WTC11 (cell line): ENCODE results near the gene KCND3.

Experiments used
- CBFB ChIP-seq: sonication (generic); formaldehyde crosslinking; IDR thresholded peaks from 2 replicates; pipeline ENCODE4 v1.8.1; 2022; ENCODE audit warnings: mild to moderate bottlenecking, low read depth, missing genetic modification reagents
- ELF4 ChIP-seq: sonication (generic); formaldehyde crosslinking; IDR thresholded peaks from 2 replicates; pipeline ENCODE4 v1.8.1; 2022; ENCODE audit warnings: low read depth, mild to moderate bottlenecking, moderate library complexity, missing genetic modification reagents
- GABPB1 ChIP-seq: sonication (generic); formaldehyde crosslinking; IDR thresholded peaks from 2 replicates; pipeline ENCODE4 v1.8.1; 2023; ENCODE audit warnings: mild to moderate bottlenecking, missing genetic modification reagents
- JUN ChIP-seq: sonication (generic); formaldehyde crosslinking; IDR thresholded peaks from 2 replicates; pipeline ENCODE4 v1.8.0; 2023; ENCODE audit warnings: mild to moderate bottlenecking, missing genetic modification reagents
- NR3C1 ChIP-seq: sonication (generic); formaldehyde crosslinking; conservative IDR thresholded peaks from 2 replicates; pipeline ENCODE4 v1.8.1; 2023; ENCODE audit warnings: low read depth, mild to moderate bottlenecking, missing genetic modification reagents
- TCF7 ChIP-seq: sonication (generic); formaldehyde crosslinking; IDR thresholded peaks from 2 replicates; pipeline ENCODE4 v1.8.0; 2022; ENCODE audit warnings: mild to moderate bottlenecking, low read depth, missing genetic modification reagents, moderate library complexity
- ZNF138 ChIP-seq: sonication (generic); formaldehyde crosslinking; conservative IDR thresholded peaks from 2 replicates; pipeline ENCODE4 v1.8.1; 2022; ENCODE audit warnings: mild to moderate bottlenecking, moderate library complexity, missing genetic modification reagents
- TF ChIP-seq, protein P1 (sequence below): sonication (generic); formaldehyde crosslinking; IDR thresholded peaks from 2 replicates; pipeline ENCODE4 v1.8.0; 2022; ENCODE audit warnings: mild to moderate bottlenecking, missing genetic modification reagents
- TF ChIP-seq, protein P2 (sequence below): fragments of 200-600 bp; IDR thresholded peaks from 2 replicates; pipeline ENCODE4 v1.8.0; 2022; ENCODE audit warnings: antibody characterized with exemption

DNA sequence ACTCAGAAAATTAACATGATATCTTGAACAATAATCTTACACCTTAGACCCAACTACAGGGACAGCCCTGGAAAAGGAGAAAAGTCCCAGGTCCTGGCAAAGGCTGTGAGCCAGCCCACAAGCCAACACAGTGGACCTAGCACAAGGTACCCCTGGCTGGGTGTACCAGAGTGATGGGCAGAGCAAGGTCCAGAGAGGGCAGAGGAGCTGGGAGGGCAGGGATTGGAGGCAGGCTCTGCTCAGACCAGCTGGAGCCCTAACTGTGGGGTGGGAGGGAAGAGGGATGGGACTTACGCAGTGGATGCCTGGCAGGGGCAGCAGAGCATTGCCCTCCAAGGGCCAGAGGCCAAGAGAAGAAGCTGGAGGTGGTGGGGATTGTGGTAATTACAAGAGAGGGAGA lies 101.6 kb downstream of the KCND3 start:
- TF ChIP-seq, protein P1, sequence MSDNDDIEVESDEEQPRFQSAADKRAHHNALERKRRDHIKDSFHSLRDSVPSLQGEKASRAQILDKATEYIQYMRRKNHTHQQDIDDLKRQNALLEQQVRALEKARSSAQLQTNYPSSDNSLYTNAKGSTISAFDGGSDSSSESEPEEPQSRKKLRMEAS (CRISPR knock-in tag) = no peak
- TF ChIP-seq, protein P2, sequence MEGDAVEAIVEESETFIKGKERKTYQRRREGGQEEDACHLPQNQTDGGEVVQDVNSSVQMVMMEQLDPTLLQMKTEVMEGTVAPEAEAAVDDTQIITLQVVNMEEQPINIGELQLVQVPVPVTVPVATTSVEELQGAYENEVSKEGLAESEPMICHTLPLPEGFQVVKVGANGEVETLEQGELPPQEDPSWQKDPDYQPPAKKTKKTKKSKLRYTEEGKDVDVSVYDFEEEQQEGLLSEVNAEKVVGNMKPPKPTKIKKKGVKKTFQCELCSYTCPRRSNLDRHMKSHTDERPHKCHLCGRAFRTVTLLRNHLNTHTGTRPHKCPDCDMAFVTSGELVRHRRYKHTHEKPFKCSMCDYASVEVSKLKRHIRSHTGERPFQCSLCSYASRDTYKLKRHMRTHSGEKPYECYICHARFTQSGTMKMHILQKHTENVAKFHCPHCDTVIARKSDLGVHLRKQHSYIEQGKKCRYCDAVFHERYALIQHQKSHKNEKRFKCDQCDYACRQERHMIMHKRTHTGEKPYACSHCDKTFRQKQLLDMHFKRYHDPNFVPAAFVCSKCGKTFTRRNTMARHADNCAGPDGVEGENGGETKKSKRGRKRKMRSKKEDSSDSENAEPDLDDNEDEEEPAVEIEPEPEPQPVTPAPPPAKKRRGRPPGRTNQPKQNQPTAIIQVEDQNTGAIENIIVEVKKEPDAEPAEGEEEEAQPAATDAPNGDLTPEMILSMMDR = no peak
- no peak for TF ChIP-seq JUN
- no peak for TF ChIP-seq ZNF138 (CRISPR knock-in tag)
- TF ChIP-seq CBFB (CRISPR knock-in tag) = no peak
- no peak for TF ChIP-seq NR3C1 (CRISPR knock-in tag)
- TF ChIP-seq GABPB1 (CRISPR knock-in tag) = no peak
- TF ChIP-seq TCF7 (CRISPR knock-in tag) = no peak
- no peak for TF ChIP-seq ELF4 (CRISPR knock-in tag)
